8988T (cell line): ENCODE results near the gene S1PR3.

Experiments used
- DNase-seq: peaks from one replicate; pipeline ENCODE4 v3.0.0; 2011

Gene S1PR3

DNA sequence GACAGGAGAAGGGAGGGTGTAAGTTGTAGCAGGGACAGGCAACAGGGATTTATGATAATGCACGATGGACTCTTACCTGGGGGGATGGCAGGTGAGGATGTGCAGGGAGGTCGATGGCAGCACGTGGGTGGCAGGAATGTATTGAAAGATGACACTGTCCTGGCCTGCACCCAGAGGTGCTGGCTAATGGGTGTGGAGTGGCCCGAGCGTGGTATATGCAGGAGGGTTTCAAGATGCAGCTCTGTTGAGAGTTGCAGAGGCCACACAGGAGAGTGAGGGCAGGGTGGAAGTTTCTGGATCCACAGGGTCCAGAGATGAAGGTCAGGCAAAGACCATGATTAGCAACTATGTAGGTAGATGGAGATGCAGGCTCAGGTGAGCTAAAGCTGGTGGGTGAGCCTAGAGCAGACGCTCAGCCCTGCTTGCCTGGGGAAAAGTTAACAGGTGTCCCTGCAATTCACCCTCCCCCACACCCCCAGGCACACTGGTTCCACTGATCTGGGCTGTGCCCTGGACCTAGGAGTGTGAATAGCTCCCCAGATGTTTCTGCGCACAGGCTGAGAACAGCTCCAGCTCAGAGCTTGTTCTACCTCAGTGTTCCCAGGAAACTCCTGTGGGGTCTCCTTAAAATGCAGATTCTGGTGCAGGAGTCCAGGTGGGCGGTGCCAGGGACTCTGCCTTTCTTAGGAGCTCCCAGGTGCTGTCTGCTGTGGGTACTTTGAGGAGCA, 21.5 kb upstream of the S1PR3 start:
- no peak for DNase-seq

- no peak for DNase-seq
These were observed 19.9 kb upstream of the S1PR3 start for GRCh38 chr9:88971131-88971960.

DNA sequence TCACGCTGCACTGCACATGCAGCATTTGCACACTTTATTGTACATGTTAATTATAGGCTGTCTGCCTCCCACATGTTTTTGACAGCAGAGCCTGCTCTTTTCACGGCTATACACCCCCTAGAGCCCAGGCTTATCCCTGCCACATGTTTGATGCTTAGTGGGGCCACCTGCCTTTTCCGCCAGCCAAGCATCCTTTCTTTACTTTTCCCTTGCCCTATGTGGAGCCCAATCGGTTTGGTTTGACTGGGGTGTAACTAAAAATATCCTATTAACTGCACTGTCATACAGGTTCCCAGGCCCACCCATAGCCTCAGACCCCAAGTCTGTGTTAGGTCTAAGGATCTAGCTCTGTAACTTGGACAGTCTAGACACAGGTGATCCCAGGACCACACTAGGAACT, 18.9 kb upstream of the S1PR3 start:
- no peak for DNase-seq

- DNase-seq, result no peak
These were observed 17.8 kb upstream of the S1PR3 start for GRCh38 chr9:88973281-88974045.

GRCh38 chr9:88974641-88975040, 16.6 kb upstream of the S1PR3 start:
- DNase-seq, result no peak

GRCh38 chr9:88975966-88976889, 15.0 kb upstream of the S1PR3 start:
- DNase-seq, result no peak

- no peak for DNase-seq
These were observed 14.4 kb upstream of the S1PR3 start for GRCh38 chr9:88976890-88977257.

GRCh38 chr9:88978034-88978433, 13.2 kb upstream of the S1PR3 start:
- DNase-seq, result no peak

DNA sequence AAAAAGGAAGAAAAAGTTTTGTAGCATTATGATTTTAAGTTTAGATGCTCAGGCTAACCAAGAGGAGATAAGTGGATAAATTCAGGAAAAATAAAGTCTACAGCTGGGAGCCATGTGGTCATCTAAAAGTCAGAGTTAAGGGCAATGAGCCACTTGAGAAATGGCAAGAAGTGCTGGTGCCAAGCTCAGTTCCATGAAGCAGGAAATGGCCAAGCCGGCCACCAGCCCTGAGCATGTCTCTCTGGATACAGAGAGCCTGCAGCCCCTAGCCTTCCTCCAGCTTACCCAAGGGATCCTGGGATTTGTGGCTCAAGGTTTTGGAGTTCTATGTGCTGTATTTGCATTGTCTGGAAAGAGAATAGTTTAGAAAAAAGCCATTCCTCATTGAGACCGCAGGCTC, 12.2 kb upstream of the S1PR3 start:
- DNase-seq, result no peak

DNA sequence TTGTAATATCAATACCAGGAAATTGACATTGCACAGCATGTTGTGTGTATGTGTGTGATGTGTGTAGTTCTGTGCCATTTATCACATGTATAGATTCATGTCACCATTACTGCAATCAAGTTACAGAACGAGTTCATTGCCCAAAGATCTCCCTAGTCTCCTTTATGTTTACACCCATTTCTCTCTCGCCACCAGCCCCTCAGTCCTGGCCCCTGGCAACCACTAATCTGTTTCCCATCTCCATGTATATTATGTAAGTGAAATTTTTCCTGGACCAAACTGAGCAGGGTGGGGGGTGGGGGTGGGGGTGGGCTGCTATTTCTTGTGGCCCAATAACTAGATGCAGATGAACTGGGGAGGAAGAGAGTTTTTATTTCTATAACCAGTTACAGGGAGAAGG, 11.5 kb upstream of the S1PR3 start:
- no peak for DNase-seq

GRCh38 chr9:88980740-88981203, 10.5 kb upstream of the S1PR3 start:
- DNase-seq, result no peak

GRCh38 chr9:88983865-88984542, 7.3 kb upstream of the S1PR3 start:
- no peak for DNase-seq

DNA sequence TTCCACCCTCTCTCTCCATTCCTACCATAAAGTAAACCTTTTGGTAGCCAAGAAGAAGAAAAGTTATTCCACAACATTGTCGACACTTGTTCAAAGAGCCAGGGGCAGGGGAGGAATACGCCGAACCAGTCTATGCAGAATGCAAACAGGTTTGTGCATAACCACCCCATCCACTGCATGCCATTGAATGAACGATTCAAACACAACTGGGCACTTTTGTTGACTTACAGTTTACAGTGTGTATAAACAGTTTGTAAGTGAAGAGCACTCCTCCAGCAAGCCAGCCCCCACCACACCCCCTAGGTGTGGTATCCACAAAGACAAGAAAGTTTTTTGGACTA, 6.8 kb upstream of the S1PR3 start:
- no peak for DNase-seq

- no peak for DNase-seq
These were observed 5.7 kb upstream of the S1PR3 start for GRCh38 chr9:88985616-88986015.

DNA sequence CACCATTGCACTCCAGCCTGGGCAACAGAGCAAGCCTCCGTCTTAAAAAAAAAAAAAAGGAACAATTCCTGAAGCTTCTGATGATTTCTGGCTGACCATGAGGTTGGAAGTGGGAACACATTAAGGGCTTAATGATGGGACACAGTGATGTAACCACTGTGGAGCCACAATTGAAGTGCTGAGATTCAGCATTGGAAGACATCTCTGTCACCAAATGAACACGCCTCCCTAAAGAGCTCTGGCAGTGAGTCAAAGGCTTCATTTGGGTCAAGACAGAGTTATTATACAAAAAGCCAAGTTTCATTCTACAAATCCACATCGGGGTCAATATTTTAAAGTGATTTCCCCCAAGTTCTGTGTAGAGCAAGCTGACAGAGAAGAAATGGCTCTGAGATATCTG, 4.5 kb upstream of the S1PR3 start:
- no peak for DNase-seq

GRCh38 chr9:88987661-88988060, 3.6 kb upstream of the S1PR3 start:
- no peak for DNase-seq

DNA sequence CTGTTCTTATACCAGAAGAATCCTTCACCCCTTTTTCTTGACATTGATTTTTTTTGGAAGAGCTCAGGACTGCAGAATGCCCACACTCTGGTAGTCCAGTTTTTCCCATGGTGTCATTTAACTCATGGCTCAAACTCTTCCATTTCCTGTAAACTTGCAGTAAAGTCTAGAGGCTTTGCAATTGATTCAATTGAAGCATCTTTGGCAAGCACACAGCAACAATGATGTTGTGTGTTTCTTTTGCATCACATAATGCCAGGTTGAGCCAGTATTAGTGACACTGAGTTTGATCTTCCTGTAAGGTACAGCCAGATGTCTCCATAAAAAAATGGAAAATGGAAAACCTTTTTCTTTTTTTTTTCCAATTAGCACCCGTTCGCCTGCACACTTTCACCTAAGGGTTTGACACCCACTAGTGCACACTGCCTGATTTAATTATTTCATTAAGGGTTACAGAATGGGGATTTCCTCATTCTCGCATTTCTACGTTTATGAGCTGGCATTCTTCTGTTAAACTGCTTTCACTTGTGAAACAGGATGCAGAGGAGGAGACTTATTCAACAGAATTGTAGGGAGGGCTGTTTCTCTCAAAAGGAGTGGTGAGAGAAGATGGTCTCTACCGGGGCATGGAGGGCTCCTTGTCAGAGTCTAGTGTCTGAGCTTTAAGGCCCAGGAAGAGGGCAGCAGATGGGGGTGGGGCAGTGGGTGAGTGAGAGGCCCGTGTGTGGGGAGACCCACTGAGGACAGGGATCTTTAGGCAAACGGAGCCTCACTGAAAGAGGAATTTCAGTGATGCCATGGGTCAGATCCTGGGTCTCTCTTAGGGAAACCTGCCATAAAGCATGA, 2.2 kb upstream of the S1PR3 start:
- DNase-seq, result no peak

- DNase-seq, result no peak
These were observed 1.1 kb upstream of the S1PR3 start for GRCh38 chr9:88990041-88990728.

DNA sequence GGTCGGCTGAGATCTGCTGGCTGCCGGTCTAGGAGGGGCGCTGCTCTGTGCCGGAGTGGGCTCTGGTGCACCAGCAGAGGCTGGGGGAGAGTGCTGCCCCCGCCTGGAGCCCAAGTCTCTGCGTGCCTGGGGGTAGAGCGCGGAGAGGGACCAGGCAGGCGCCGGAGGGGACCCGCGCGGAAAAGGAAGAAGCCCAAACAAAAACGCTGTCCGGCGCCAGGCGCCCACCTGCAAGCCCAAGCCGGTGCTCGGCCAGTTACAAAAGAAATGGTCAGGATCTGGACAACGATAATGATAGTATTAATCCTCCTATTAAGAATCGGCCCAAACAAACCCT, 571 bp upstream of the S1PR3 start:
- no peak for DNase-seq

DNA sequence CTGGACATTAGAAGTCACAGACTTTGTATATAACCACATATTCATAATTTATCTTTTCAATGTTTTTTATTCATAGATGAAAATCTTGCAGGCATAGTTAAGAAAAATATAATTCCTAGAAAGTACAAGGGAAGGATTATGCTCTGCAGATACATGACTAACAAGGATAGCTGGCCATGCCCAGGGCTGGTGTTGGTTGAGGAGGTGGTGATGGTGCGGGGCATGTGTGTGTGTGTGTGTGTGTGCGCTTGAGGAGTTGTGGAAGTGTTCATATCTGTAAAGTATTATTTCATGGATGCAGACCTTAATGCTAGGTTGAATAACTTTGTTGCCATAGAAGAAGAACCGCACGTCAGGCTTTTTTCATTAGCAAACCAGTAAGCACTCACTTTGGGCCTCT, 1.3 kb downstream of the S1PR3 start:
- no peak for DNase-seq

DNA sequence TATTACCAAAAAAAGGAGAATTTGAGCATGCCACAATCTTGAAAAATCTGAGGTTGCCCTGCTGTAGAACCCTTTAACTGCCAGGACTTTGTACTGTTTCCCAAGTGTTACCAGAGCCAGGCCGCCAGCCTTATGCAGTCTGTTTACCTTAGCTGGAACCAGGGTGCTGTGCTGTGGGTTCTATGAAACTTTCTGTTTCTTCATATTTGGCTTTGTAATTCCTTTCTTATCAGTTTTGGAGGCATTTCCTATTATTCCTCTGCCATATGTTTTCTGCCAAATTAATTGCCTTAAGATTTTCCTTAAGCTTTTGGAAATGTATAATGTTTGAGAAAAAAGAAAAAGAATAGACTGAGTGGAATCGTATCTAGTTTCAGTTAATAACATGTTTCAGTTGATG, 2.1 kb downstream of the S1PR3 start:
- DNase-seq, result no peak
